Mesenchymal stem cell (in vitro differentiated cells and primary cell): ENCODE data around the gene ODAD2.

Source experiments
- DNase-seq: peaks from one replicate; pipeline ENCODE4 v3.0.0-alpha.2; 2013
- H2AFZ ChIP-seq: one replicate; pipeline ENCODE4 v1.6.1; 2013; ENCODE audit warnings: low read depth, mild to moderate bottlenecking, control low read depth, inconsistent platforms, low read length, moderate library complexity
- H2AK5ac ChIP-seq: 2 replicates; pipeline ENCODE4 v1.6.1; 2013; ENCODE audit warnings: low read length, moderate library complexity, mild to moderate bottlenecking, inconsistent platforms; ENCODE audit not compliant: severe bottlenecking
- H2BK120ac ChIP-seq: one replicate; pipeline ENCODE4 v1.6.1; 2013; ENCODE audit warnings: low read depth, mild to moderate bottlenecking, inconsistent platforms, low read length, moderate library complexity
- H2BK12ac ChIP-seq, 2 experiments: one replicate each; pipeline ENCODE4 v1.6.1; 2013; ENCODE audit warnings: inconsistent platforms in 2 of 2, low read length in 2 of 2, mild to moderate bottlenecking in 2 of 2, moderate library complexity in 2 of 2, control low read depth in 1 of 2
- H2BK15ac ChIP-seq: one replicate; pipeline ENCODE4 v1.6.1; 2013; ENCODE audit warnings: mild to moderate bottlenecking, low read depth, inconsistent platforms; ENCODE audit not compliant: poor library complexity, severe bottlenecking
- H2BK5ac ChIP-seq: 2 replicates; pipeline ENCODE4 v1.6.1; 2013; ENCODE audit warnings: low read depth, mild to moderate bottlenecking, low read length, control low read depth, inconsistent platforms; ENCODE audit not compliant: poor library complexity, severe bottlenecking
- H3K14ac ChIP-seq, 2 experiments: one replicate each; pipeline ENCODE4 v1.6.1; 2013; ENCODE audit warnings: inconsistent platforms in 2 of 2, low read length in 2 of 2, control low read depth in 1 of 2, mild to moderate bottlenecking in 1 of 2, moderate library complexity in 1 of 2
- H3K18ac ChIP-seq, 2 experiments: one replicate each; pipeline ENCODE4 v1.6.1; 2013; ENCODE audit warnings: inconsistent platforms in 2 of 2, low read length in 2 of 2, control low read depth in 1 of 2, low read depth in 1 of 2, mild to moderate bottlenecking in 1 of 2
- H3K23ac ChIP-seq, 2 experiments: one replicate each; pipeline ENCODE4 v1.6.1; 2013; ENCODE audit warnings: inconsistent platforms in 2 of 2, low read length in 2 of 2, mild to moderate bottlenecking in 2 of 2, moderate library complexity in 2 of 2, control low read depth in 1 of 2
- H3K27ac ChIP-seq: 2 replicates; pipeline ENCODE4 v1.5.1; 2013; ENCODE audit warnings: mild to moderate bottlenecking, moderate library complexity, low read length, control low read depth, inconsistent platforms; ENCODE audit not compliant: poor library complexity, severe bottlenecking
- H3K27me3 ChIP-seq, 2 experiments: 2 replicates each; pipeline versions ENCODE4 v1.6.1 to v1.7.0; 2013; ENCODE audit warnings: low read length in 2 of 2, mild to moderate bottlenecking in 2 of 2, moderate library complexity in 2 of 2, control low read depth in 1 of 2, inconsistent platforms in 1 of 2; ENCODE audit not compliant: control insufficient read depth in 1 of 2, insufficient read depth in 1 of 2
- H3K36me3 ChIP-seq, 2 experiments: 2 replicates each; pipeline versions ENCODE4 v1.6.1 to v1.7.0; 2013; ENCODE audit warnings: low read length in 2 of 2, control low read depth in 1 of 2, inconsistent platforms in 1 of 2, low read depth in 1 of 2, mild to moderate bottlenecking in 1 of 2; ENCODE audit not compliant: insufficient read depth in 2 of 2, control insufficient read depth in 1 of 2
- H3K4ac ChIP-seq, 2 experiments: one replicate each; pipeline ENCODE4 v1.6.1; 2013; ENCODE audit warnings: inconsistent platforms in 2 of 2, low read length in 2 of 2, mild to moderate bottlenecking in 2 of 2, moderate library complexity in 2 of 2, control low read depth in 1 of 2, low read depth in 1 of 2
- H3K4me1 ChIP-seq: 2 replicates; pipeline ENCODE4 v1.6.1; 2013; ENCODE audit warnings: low read depth, low read length, control low read depth; ENCODE audit not compliant: control insufficient read depth, insufficient read depth
- H3K4me2 ChIP-seq: 2 replicates; pipeline ENCODE4 v1.6.1; 2013; ENCODE audit warnings: low read length, mild to moderate bottlenecking, inconsistent platforms; ENCODE audit not compliant: poor library complexity, severe bottlenecking
- H3K4me3 ChIP-seq, 2 experiments: 2 replicates each; pipeline versions ENCODE4 v1.5.1 to v1.7.0; 2013; ENCODE audit warnings: low read length in 2 of 2, mild to moderate bottlenecking in 2 of 2, control low read depth in 1 of 2, low read depth in 1 of 2; ENCODE audit not compliant: insufficient read depth in 1 of 2
- H3K79me1 ChIP-seq: replicated peaks from 2 replicates; pipeline ENCODE4 v1.6.1; 2013; ENCODE audit warnings: mild to moderate bottlenecking, control low read depth, low read length, inconsistent platforms; ENCODE audit not compliant: poor library complexity, severe bottlenecking
- H3K9ac ChIP-seq: 2 replicates; pipeline ENCODE4 v1.7.0; 2013; ENCODE audit warnings: mild to moderate bottlenecking, low read length, moderate library complexity
- H3K9me3 ChIP-seq: 2 replicates; pipeline ENCODE4 v1.7.0; 2013; ENCODE audit warnings: mild to moderate bottlenecking, low read length; ENCODE audit not compliant: control insufficient read depth
- H4K8ac ChIP-seq: one replicate; pipeline ENCODE4 v1.6.1; 2013; ENCODE audit warnings: inconsistent platforms, mild to moderate bottlenecking, low read length, moderate library complexity
- H4K91ac ChIP-seq: one replicate; pipeline ENCODE4 v1.6.1; 2013; ENCODE audit warnings: mild to moderate bottlenecking, low read length, inconsistent platforms
- WGBS: methylation state at CpG from one replicate; pipeline ENCODE4 v1.1.7; 2013; ENCODE audit warnings: mixed read lengths; 5-methylcytosine and 5-hydroxymethylcytosine counted together

Gene ODAD2

DNA sequence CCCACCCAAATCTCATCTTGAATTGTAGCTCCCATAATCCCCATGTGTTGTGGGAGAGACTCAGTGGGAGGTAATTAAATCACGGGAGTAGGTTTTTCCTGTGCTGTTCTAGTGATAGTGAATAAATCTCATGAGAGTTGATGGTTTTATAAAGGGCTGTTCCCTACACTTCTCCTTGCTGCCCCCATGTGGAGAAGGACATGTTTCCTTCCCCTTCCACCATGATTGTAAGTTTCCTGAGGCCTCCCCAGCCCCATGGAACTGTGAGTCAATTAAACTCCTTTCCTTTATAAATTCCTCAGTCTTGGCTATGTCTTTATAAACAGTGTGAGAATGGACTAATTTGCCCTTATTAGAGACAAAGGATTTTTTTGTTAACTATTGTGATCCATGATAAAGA, 204.7 kb downstream of the ODAD2 start:
- Histone ChIP-seq H3K9ac (no peak overlapping the region), H3K4ac (no peak overlapping the region), H2BK15ac (no peak overlapping the region), H4K8ac (no peak overlapping the region), H4K91ac (no peak overlapping the region), H2BK12ac (no peak overlapping the region), H3K9me3 (no peaks in the 10 kb centered on the region), H3K23ac (no peak overlapping the region), H3K27me3 (peaks cover 0 to 5% of the 10 kb centered on the region in 2 experiments), H3K36me3 (no peaks in the 10 kb centered on the region), H2BK120ac (no peak overlapping the region), H2AK5ac (no peak overlapping the region), H3K4me2 (no peak overlapping the region), H3K4me3 (no peak overlapping the region), H3K4me1 (no peaks in the 10 kb centered on the region), H2BK5ac (no peak overlapping the region), H3K79me1 (no peaks in the 10 kb centered on the region), H3K14ac (no peak overlapping the region), H2AFZ (no peak overlapping the region), H3K27ac (no peak overlapping the region), H3K18ac (no peak overlapping the region)
- no CpG with 5 or more reads among the region's 1 CpG for whole genome bisulfite sequencing
- no peak for DNase-seq

DNA sequence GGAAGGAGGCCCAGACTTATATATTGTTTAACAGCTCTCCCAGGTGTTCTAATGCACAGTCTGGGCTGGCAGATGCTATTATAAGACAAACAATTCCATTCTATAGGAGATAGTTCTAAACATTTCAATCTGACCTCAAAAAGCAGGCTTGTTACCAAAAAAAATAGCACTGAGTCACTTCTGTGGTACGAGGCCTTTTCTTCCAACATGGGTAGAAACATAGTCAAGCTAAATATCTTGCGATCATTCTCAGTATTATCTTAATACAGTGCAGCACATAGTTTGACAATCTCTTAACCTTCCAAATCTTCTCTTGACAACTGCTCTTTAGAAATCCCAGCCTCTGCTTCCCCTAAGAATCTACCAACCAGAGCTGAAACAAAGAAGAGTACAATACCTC, 206.7 kb downstream of the ODAD2 start:
- 68% methylated on average over 2 of the region's 2 CpGs for WGBS
- Histone ChIP-seq H3K79me1 (no peaks in the 10 kb centered on the region), H3K4ac (no peak overlapping the region), H4K91ac (no peak overlapping the region), H3K27ac (no peak overlapping the region), H2BK15ac (no peak overlapping the region), H3K14ac (no peak overlapping the region), H3K36me3 (no peaks in the 10 kb centered on the region), H2AFZ (no peak overlapping the region), H2BK12ac (no peak overlapping the region), H3K9me3 (no peaks in the 10 kb centered on the region), H2BK5ac (no peak overlapping the region), H3K18ac (no peak overlapping the region), H3K23ac (no peak overlapping the region), H3K9ac (no peak overlapping the region), H3K4me3 (no peak overlapping the region), H4K8ac (no peak overlapping the region), H3K27me3 (peaks cover 0 to 9% of the 10 kb centered on the region in 2 experiments), H2AK5ac (no peak overlapping the region), H3K4me2 (no peak overlapping the region), H2BK120ac (no peak overlapping the region), H3K4me1 (no peaks in the 10 kb centered on the region)
- DNase-seq, result no peak

DNA sequence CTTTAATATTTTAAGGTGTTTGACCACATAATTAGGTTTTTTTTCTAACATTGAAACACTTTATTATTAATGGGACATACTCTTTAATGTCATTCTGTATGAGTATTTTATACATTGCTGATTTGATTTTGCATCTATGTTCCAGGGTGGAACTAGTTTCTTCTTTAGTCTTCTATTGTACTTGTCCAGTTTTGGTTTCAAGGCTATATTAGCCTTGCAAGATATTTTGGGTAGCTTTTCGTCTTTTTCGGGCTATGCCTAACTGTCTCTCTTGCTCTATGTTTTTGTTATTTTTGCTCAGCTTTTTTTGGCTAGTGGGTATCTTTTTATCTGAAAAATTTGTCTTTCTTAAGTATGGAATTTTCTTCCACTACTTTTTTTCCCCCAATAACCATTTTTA, 214.6 kb downstream of the ODAD2 start:
- 90% methylated on average over 2 of the region's 2 CpGs for WGBS

DNA sequence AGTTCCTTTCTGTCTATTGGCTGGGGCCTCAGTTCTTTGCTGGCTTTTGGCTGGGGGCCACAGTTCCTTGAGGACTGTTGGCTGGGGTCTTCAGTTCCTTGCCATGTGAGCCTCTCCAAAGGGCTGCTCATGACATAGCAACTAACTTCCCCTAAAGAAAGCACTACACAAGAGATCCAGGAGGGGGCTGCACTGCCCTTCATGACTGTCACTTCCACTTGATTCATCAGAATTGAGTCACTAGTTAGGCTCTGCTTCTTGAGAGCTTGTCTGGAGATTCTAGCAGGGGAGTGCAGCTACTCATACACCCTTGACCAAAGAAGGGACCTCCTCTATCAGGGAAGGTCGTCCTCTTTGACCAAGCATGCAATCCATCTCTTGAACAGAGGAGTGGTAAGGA, 215.2 kb downstream of the ODAD2 start:
- H2BK5ac ChIP-seq, result no peak overlapping the region
- no peak overlapping the region for H3K9ac ChIP-seq
- H4K8ac ChIP-seq, result no peak overlapping the region
- no peak overlapping the region for H3K4ac ChIP-seq
- no peak overlapping the region for H2BK120ac ChIP-seq
- no peak overlapping the region for H3K18ac ChIP-seq
- no peak overlapping the region for H3K4me3 ChIP-seq
- no peaks in the 10 kb centered on the region for H3K36me3 ChIP-seq
- no peak overlapping the region for H3K23ac ChIP-seq
- H2AK5ac ChIP-seq, result no peak overlapping the region
- H2AFZ ChIP-seq, result no peak overlapping the region
- H3K27ac ChIP-seq, result no peak overlapping the region
- no CpG with 5 or more reads among the region's 1 CpG for WGBS
- peak; percentile 53 for DNase-seq
- no peak overlapping the region for H3K4me2 ChIP-seq
- H3K79me1 ChIP-seq, result no peaks in the 10 kb centered on the region
- no peaks in the 10 kb centered on the region for H3K4me1 ChIP-seq
- H3K27me3 ChIP-seq, result peaks cover 0 to 5% of the 10 kb centered on the region in 2 experiments
- H4K91ac ChIP-seq, result no peak overlapping the region
- no peak overlapping the region for H2BK15ac ChIP-seq
- no peak overlapping the region for H3K14ac ChIP-seq
- peaks cover 3% of the 10 kb centered on the region for H3K9me3 ChIP-seq
- H2BK12ac ChIP-seq, result no peak overlapping the region

More for the DNA sequence above, 214.6 kb downstream of the ODAD2 start:
- Histone ChIP-seq H2BK15ac (no peak overlapping the region), H3K4me2 (no peak overlapping the region), H3K4me3 (no peak overlapping the region), H3K27ac (no peak overlapping the region), H2AK5ac (no peak overlapping the region), H3K14ac (no peak overlapping the region), H3K4ac (no peak overlapping the region), H3K9ac (no peak overlapping the region), H3K9me3 (peaks cover 3% of the 10 kb centered on the region), H2BK120ac (no peak overlapping the region), H3K18ac (no peak overlapping the region), H2BK12ac (no peak overlapping the region), H3K4me1 (no peaks in the 10 kb centered on the region), H2BK5ac (no peak overlapping the region), H2AFZ (no peak overlapping the region), H4K8ac (no peak overlapping the region), H3K36me3 (no peaks in the 10 kb centered on the region), H3K23ac (no peak overlapping the region), H4K91ac (no peak overlapping the region), H3K27me3 (peaks cover 0 to 5% of the 10 kb centered on the region in 2 experiments), H3K79me1 (no peaks in the 10 kb centered on the region)
- DNase-seq, result no peak
